PC-3 (cell line): ENCODE data around the gene CPE. TPM values are rescaled to one million over a fixed set of nuclear protein-coding genes. Genes with fewer than 3 reads are reported as not detected.
"Not testable (repeated sequence)": the region's sequence is repeated elsewhere in the genome, so short reads cannot be mapped to it uniquely, and the experiment has no call there.

Experiments
- ATAC-seq: fragments of 200-7000 bp; cut with Tn5 transposase; 2 replicates; pipeline ENCODE4 v1.9.1; 2020; ENCODE audit warnings: mild to moderate bottlenecking, moderate library complexity
- BruUV-seq: library from RNA; stranded (reverse); fragments of 400-500 nt; replicated peaks from 2 replicates; lab custom pipeline; 2021; lab: Mats Ljungman, UMichigan
- CTCF ChIA-PET: fragments of 300-600 bp; sonication (Branson Sonifier 250); formaldehyde crosslinking; loops from one replicate; lab custom pipeline; 2022; ENCODE audit warnings: antibody characterized with exemption; lab: Charles Lee
- POLR2A ChIA-PET: fragments of 300-600 bp; sonication (Branson Sonifier 250); formaldehyde crosslinking; loops from one replicate; lab custom pipeline; 2022; ENCODE audit warnings: antibody characterized with exemption; ENCODE audit not compliant: unreplicated experiment; lab: Charles Lee
- DNase-seq: peaks from one replicate; pipeline ENCODE4 v3.0.0-alpha.2; 2015
- H2AFZ ChIP-seq: fragments of 300-600 bp; sonication (generic); 2 replicates; pipeline ENCODE4 v1.6.0; 2016; ENCODE audit warnings: antibody characterized with exemption, low read length
- H3F3A ChIP-seq: fragments of 300-600 bp; sonication (generic); one replicate; pipeline ENCODE4 v1.6.0; 2017; ENCODE audit warnings: antibody characterized with exemption, low read length, control low read depth, mild to moderate bottlenecking; ENCODE audit not compliant: unreplicated experiment
- H3K27ac ChIP-seq: fragments of 300-600 bp; sonication (generic); 2 replicates; pipeline ENCODE4 v1.5.1; 2016; ENCODE audit warnings: mild to moderate bottlenecking, low read length
- H3K27me3 ChIP-seq: fragments of 300-600 bp; sonication (generic); 2 replicates; pipeline ENCODE4 v1.6.1; 2016; ENCODE audit warnings: low read length, mixed read lengths
- H3K36me3 ChIP-seq: fragments of 300-600 bp; sonication (generic); 2 replicates; pipeline ENCODE4 v1.6.1; 2016; ENCODE audit warnings: low read depth, mixed run types, low read length, mixed read lengths
- H3K4me1 ChIP-seq: fragments of 300-600 bp; sonication (generic); 2 replicates; pipeline ENCODE4 v1.5.1; 2016; ENCODE audit warnings: low read length; ENCODE audit not compliant: insufficient read depth
- H3K4me2 ChIP-seq: fragments of 300-600 bp; sonication (generic); 2 replicates; pipeline ENCODE4 v1.6.0; 2016; ENCODE audit warnings: low read length
- H3K4me3 ChIP-seq: fragments of 300-600 bp; sonication (generic); 2 replicates; pipeline ENCODE4 v1.5.1; 2016; ENCODE audit warnings: mild to moderate bottlenecking, low read length, mixed read lengths
- H3K79me2 ChIP-seq: fragments of 300-600 bp; sonication (generic); 2 replicates; pipeline ENCODE4 v1.6.1; 2017; ENCODE audit warnings: low read length, mixed read lengths
- H3K9ac ChIP-seq: fragments of 300-600 bp; sonication (generic); 2 replicates; pipeline ENCODE4 v1.6.0; 2016; ENCODE audit warnings: mild to moderate bottlenecking, low read length
- H3K9me2 ChIP-seq: fragments of 300-600 bp; sonication (generic); replicated peaks from 2 replicates; pipeline ENCODE4 v1.6.1; 2016; ENCODE audit warnings: mixed run types, low read length, mixed read lengths
- H3K9me3 ChIP-seq: fragments of 300-600 bp; sonication (generic); 2 replicates; pipeline ENCODE4 v1.6.1; 2016; ENCODE audit warnings: low read length, mixed read lengths
- H4K20me1 ChIP-seq: fragments of 300-600 bp; sonication (generic); 2 replicates; pipeline ENCODE4 v1.6.1; 2016; ENCODE audit warnings: low read length, mixed read lengths
- EZH2 ChIP-seq: fragments of 300-600 bp; sonication (generic); IDR thresholded peaks from one replicate; pipeline ENCODE4 v1.6.1; 2017; ENCODE audit warnings: antibody characterized with exemption, mild to moderate bottlenecking, low read length; ENCODE audit not compliant: unreplicated experiment
- EZH2phosphoT487 ChIP-seq: fragments of 300-600 bp; sonication (generic); IDR thresholded peaks from 2 replicates; pipeline ENCODE4 v1.6.1; 2018; ENCODE audit warnings: mild to moderate bottlenecking, antibody characterized with exemption, low read length, borderline replicate concordance
- intact Hi-C: fragments of 100-400 bp; cut with micrococcal nuclease; formaldehyde crosslinking; loops from 2 replicates; pipeline ENCODE4 v1.9.0; 2023
- total RNA-seq: library from RNA; depleted of rRNA; stranded (reverse); fragments of >200 nt; gene quantifications from 2 replicates; pipeline ENCODE4 v1.2.3, GENCODE V29; 2014
- TF ChIP-seq, protein P1 (sequence below): fragments of 300-600 bp; sonication (generic); conservative IDR thresholded peaks from 2 replicates; pipeline ENCODE4 v1.5.1; 2017; ENCODE audit warnings: antibody characterized with exemption, low read depth, mild to moderate bottlenecking, low read length

The CPE gene
- total RNA-seq, 1 experiment from 2014 or later, result 15.5 TPM

- no peaks in the 10 kb centered on the region for H3K27me3 ChIP-seq
- H3K4me1 ChIP-seq, result peaks cover 4% of the 10 kb centered on the region; the same call in 1 of the 2 replicates
- no TSS peak for BruUV-seq
- peaks cover 62% of the 10 kb centered on the region for H3K79me2 ChIP-seq
- no peak overlapping the region for H2AFZ ChIP-seq
- no peak overlapping the region for H3K9ac ChIP-seq
- H3K9me3 ChIP-seq, result no peaks in the 10 kb centered on the region
- peaks cover 27% of the 10 kb centered on the region for H3K36me3 ChIP-seq
- H3K27ac ChIP-seq, result no peak overlapping the region
- 0 out of 2 replicates have a peak, but pooled peaks cover 16% of the 10 kb centered on the region for H4K20me1 ChIP-seq
- no peak overlapping the region for H3K4me3 ChIP-seq
- H3F3A ChIP-seq, result no peaks in the 10 kb centered on the region
- no peaks in the 10 kb centered on the region for H3K9me2 ChIP-seq
- ChIA-PET POLR2A (no interaction called here), CTCF (no interaction called here)
- no peak for TF ChIP-seq EZH2
- TF ChIP-seq EZH2phosphoT487, result no peak
- TF ChIP-seq, protein P1, sequence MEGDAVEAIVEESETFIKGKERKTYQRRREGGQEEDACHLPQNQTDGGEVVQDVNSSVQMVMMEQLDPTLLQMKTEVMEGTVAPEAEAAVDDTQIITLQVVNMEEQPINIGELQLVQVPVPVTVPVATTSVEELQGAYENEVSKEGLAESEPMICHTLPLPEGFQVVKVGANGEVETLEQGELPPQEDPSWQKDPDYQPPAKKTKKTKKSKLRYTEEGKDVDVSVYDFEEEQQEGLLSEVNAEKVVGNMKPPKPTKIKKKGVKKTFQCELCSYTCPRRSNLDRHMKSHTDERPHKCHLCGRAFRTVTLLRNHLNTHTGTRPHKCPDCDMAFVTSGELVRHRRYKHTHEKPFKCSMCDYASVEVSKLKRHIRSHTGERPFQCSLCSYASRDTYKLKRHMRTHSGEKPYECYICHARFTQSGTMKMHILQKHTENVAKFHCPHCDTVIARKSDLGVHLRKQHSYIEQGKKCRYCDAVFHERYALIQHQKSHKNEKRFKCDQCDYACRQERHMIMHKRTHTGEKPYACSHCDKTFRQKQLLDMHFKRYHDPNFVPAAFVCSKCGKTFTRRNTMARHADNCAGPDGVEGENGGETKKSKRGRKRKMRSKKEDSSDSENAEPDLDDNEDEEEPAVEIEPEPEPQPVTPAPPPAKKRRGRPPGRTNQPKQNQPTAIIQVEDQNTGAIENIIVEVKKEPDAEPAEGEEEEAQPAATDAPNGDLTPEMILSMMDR, result no peak
- intact Hi-C loops, result no loop called here
- no peak for ATAC-seq
- no peak for DNase-seq
- H3K4me2 ChIP-seq, result no peak overlapping the region
These were observed 46.3 kb upstream of the CPE start for GRCh38 chr4:165332502-165332901.

GRCh38 chr4:165335163-165335703 is 43.6 kb upstream of the CPE start:
- H3K27ac ChIP-seq, result no peak overlapping the region
- H3K4me2 ChIP-seq, result no peak overlapping the region
- peaks cover 2% of the 10 kb centered on the region; the same call in 1 of the 2 replicates for H3K4me1 ChIP-seq
- ATAC-seq (no peak), DNase-seq (no peak)
- H3F3A ChIP-seq, result no peaks in the 10 kb centered on the region
- TF ChIP-seq, protein P1, result no peak
- TF ChIP-seq EZH2 (no peak), EZH2phosphoT487 (no peak)
- H3K4me3 ChIP-seq, result no peak overlapping the region
- H4K20me1 ChIP-seq, result 0 out of 2 replicates have a peak, but pooled peaks cover 16% of the 10 kb centered on the region
- H3K9me2 ChIP-seq, result no peaks in the 10 kb centered on the region
- H3K27me3 ChIP-seq, result no peaks in the 10 kb centered on the region
- ChIA-PET POLR2A (no interaction called here), CTCF (interaction anchor here (0.7 kb wide), 1 partner anchor 1717 kb away, joined by 3 read pairs; no protein-coding TSS in a partner anchor)
- H3K79me2 ChIP-seq, result peaks cover 35% of the 10 kb centered on the region
- peaks cover 29% of the 10 kb centered on the region for H3K36me3 ChIP-seq
- no peak overlapping the region for H3K9ac ChIP-seq
- intact Hi-C loops, result no loop called here
- no peaks in the 10 kb centered on the region for H3K9me3 ChIP-seq
- H2AFZ ChIP-seq, result no peak overlapping the region
- BruUV-seq, result no TSS peak

- intact Hi-C loops, result no loop called here
- no peaks in the 10 kb centered on the region for H3K9me3 ChIP-seq
- DNase-seq, result no peak
- peaks cover 34% of the 10 kb centered on the region for H3K36me3 ChIP-seq
- no TSS peak for BruUV-seq
- H2AFZ ChIP-seq, result no peak overlapping the region
- H3K27ac ChIP-seq, result no peak overlapping the region
- no peak for TF ChIP-seq EZH2phosphoT487
- TF ChIP-seq, protein P1, result no peak
- no peak for TF ChIP-seq EZH2
- peaks cover 20% of the 10 kb centered on the region for H3K79me2 ChIP-seq
- no peak for ATAC-seq
- no peaks in the 10 kb centered on the region for H3F3A ChIP-seq
- H3K4me2 ChIP-seq, result no peak overlapping the region
- H4K20me1 ChIP-seq, result 0 out of 2 replicates have a peak, but pooled peaks cover 9% of the 10 kb centered on the region
- POLR2A ChIA-PET, result no interaction called here
- H3K4me1 ChIP-seq, result no peaks in the 10 kb centered on the region
- H3K27me3 ChIP-seq, result no peaks in the 10 kb centered on the region
- CTCF ChIA-PET, result no interaction called here
- H3K9me2 ChIP-seq, result no peaks in the 10 kb centered on the region
- H3K9ac ChIP-seq, result no peak overlapping the region
- H3K4me3 ChIP-seq, result no peak overlapping the region
These were observed 42.1 kb upstream of the CPE start for GRCh38 chr4:165336743-165337142.

DNA sequence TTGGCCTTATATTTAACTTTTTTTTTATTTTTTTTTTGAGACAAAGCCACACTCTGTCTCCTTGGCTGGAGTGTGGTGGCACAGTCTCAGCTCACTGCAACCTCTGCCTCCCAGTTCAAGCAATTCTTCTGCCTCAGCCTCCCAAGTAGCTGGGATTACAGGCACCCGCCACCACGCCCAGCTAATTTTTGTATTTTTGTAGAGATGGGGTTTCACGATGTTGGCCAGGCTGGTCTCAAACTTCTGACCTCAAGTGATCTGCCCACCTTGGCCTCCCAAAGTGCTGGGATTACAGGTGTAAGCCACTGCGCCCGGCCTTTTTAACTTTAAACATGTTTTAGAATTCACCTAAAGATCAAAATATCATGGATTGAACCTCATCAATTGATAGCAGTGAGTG is 36.5 kb upstream of the CPE start:
- not testable (repeated sequence) for H3K27ac ChIP-seq, H3K9ac ChIP-seq, DNase-seq, ATAC-seq, H3K9me2 ChIP-seq, H3K79me2 ChIP-seq, H4K20me1 ChIP-seq, H2AFZ ChIP-seq, H3K4me2 ChIP-seq, H3K9me3 ChIP-seq, H3K4me3 ChIP-seq, H3K27me3 ChIP-seq, H3K4me1 ChIP-seq, H3F3A ChIP-seq, H3K36me3 ChIP-seq
- POLR2A ChIA-PET, result interaction anchor here (0.7 kb wide), 1 partner anchor 15 kb away, joined by 12 read pairs; the partner anchor contains the start of gene MSMO1
- TSS peak; percentile 35 for BruUV-seq
- CTCF ChIA-PET, result interaction anchor here (0.5 to 2.1 kb wide), 2 partner anchors 12 to 211 kb away, joined by 4 to 11 read pairs; no protein-coding TSS in a partner anchor
- intact Hi-C loops, result loop anchor here (5.0 kb wide), 1 partner anchor 135 kb away; the partner anchor contains the start of gene KLHL2
